Stimulated activated CD8-positive, alpha-beta memory T cell treated with anti-CD3 and anti-CD28 coated beads, Interleukin-4, amount 100 ng/mL, for 4 hours (primary cell): ENCODE results near the gene DEFB128.

ENCODE experiments used
- DNase-seq, 2 donors: peaks; one replicate each; pipeline ENCODE4 v3.0.0-alpha.2; 2020; ENCODE audit warnings: low read depth in 2 of 2, low spot score in 1 of 2

The DEFB128 gene

DNA sequence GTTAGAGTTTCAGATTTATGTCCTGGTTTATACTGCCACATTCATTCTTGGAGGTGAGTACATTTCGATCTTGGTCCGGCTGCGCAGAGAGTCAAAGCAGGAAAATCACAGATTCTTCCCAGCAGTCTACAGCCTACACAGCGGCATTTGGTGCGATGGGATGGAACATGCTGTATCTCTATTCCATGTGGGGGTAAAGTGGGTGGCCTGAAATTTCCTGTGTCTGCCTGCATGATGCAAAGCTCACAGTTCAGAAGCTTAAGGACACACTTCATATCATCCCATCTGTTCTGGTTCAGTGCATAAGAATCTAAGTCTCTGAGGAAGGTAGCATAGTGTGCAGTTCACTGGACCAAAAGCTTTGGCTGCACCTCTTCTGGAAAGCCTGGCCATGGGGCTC lies 32.4 kb downstream of the DEFB128 start, which contains the start of gene DEFB127:
TSS of gene DEFB127 (plus strand) at position 301 of the 400 bp plus-strand sequence. CDS start at position 392, 91 bp downstream.
- no peak for DNase-seq

GRCh38 chr20:152131-152530 lies 37.4 kb downstream of the DEFB128 start:
- no peak for DNase-seq

GRCh38 chr20:145877-146276 lies 43.6 kb downstream of the DEFB128 start:
- no peak for DNase-seq

DNA sequence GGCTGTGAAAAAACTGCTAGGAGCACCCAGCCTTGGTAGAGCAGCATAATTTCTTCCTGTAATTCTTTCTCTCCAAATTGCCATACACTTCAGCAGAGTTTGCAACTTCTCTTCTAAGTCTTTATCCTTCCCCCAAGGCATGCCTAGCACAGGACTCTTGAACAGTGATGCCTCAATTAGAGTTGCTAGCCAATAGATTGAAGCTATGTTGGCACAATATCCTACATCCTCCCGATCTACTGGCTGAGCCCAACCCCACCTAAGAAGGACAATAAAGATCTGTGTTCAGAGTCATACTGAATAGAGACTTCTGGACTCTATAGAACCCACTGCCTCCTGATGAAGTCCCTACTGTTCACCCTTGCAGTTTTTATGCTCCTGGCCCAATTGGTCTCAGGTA lies 47.2 kb downstream of the DEFB128 start, which contains the start of gene DEFB126:
TSS of gene DEFB126 (plus strand) at position 301 of the 400 bp plus-strand sequence. CDS start at position 340, 39 bp downstream.
- no peak for DNase-seq
